Measurements from ENCODE around the gene LOXL3.

Gene LOXL3

GRCh38 chr2:74585406-74586185, 31.9 kb upstream of the LOXL3 start:
- no peaks in the 10 kb centered on the region for H3K36me3 ChIP-seq (ENCODE audit: control insufficient read depth, insufficient read depth, low read length)
- H3K27ac ChIP-seq: no peak overlapping the region
- no peak for TF ChIP-seq CTCF (IDR thresholded peaks at IDR 0.05)
- H3K9ac ChIP-seq: no peak overlapping the region
- H3K9me3 ChIP-seq (ENCODE audit: control insufficient read depth, low read length): no peaks in the 10 kb centered on the region
- H3K4me3 ChIP-seq (ENCODE audit: low read depth, low read length): no peak overlapping the region
- H3K4me1 ChIP-seq: no peaks in the 10 kb centered on the region
- no peak overlapping the region for H3K4me2 ChIP-seq (ENCODE audit: low read length)
- H3K27me3 ChIP-seq (ENCODE audit: control insufficient read depth, insufficient read depth, low read length): no peaks in the 10 kb centered on the region
- H2AFZ ChIP-seq: no peak overlapping the region
- H3K79me2 ChIP-seq: no peaks in the 10 kb centered on the region

- no peak overlapping the region for H3K9ac ChIP-seq
- no peak for TF ChIP-seq CTCF (IDR thresholded peaks at IDR 0.05)
Observed at GRCh38 chr2:74584088-74584645, 30.4 kb upstream of the LOXL3 start.

GRCh38 chr2:74583504-74583903, 29.8 kb upstream of the LOXL3 start:
- Histone ChIP-seq H3K9me3 (ENCODE audit: control insufficient read depth, low read length) (no peaks in the 10 kb centered on the region), H3K27ac (no peak overlapping the region)
- no peak for TF ChIP-seq CTCF (IDR thresholded peaks at IDR 0.05)

More at GRCh38 chr2:74584088-74584645, 30.4 kb upstream of the LOXL3 start:
- Histone ChIP-seq H3K4me2 (ENCODE audit: low read length) (no peak overlapping the region), H3K27me3 (ENCODE audit: control insufficient read depth, insufficient read depth, low read length) (no peaks in the 10 kb centered on the region), H3K36me3 (ENCODE audit: control insufficient read depth, insufficient read depth, low read length) (no peaks in the 10 kb centered on the region), H2AFZ (no peak overlapping the region), H3K79me2 (no peaks in the 10 kb centered on the region), H3K27ac (no peak overlapping the region), H3K9me3 (ENCODE audit: control insufficient read depth, low read length) (no peaks in the 10 kb centered on the region), H3K4me1 (no peaks in the 10 kb centered on the region), H3K4me3 (ENCODE audit: low read depth, low read length) (no peak overlapping the region)

GRCh38 chr2:74582184-74582583, 28.4 kb upstream of the LOXL3 start:
- Histone ChIP-seq H3K9me3 (ENCODE audit: control insufficient read depth, low read length) (no peaks in the 10 kb centered on the region), H3K9ac (no peak overlapping the region), H3K4me1 (no peaks in the 10 kb centered on the region), H3K27me3 (ENCODE audit: control insufficient read depth, insufficient read depth, low read length) (no peaks in the 10 kb centered on the region), H3K36me3 (ENCODE audit: control insufficient read depth, insufficient read depth, low read length) (no peaks in the 10 kb centered on the region), H3K27ac (no peak overlapping the region), H3K79me2 (no peaks in the 10 kb centered on the region), H3K4me3 (ENCODE audit: low read depth, low read length) (no peak overlapping the region), H3K4me2 (ENCODE audit: low read length) (no peak overlapping the region), H2AFZ (no peak overlapping the region)
- TF ChIP-seq CTCF (IDR thresholded peaks at IDR 0.05): no peak

More at GRCh38 chr2:74583504-74583903, 29.8 kb upstream of the LOXL3 start:
- Histone ChIP-seq H3K27me3 (ENCODE audit: control insufficient read depth, insufficient read depth, low read length) (no peaks in the 10 kb centered on the region), H3K36me3 (ENCODE audit: control insufficient read depth, insufficient read depth, low read length) (no peaks in the 10 kb centered on the region), H3K4me3 (ENCODE audit: low read depth, low read length) (no peak overlapping the region), H3K79me2 (no peaks in the 10 kb centered on the region), H3K4me2 (ENCODE audit: low read length) (no peak overlapping the region), H2AFZ (no peak overlapping the region), H3K4me1 (no peaks in the 10 kb centered on the region), H3K9ac (no peak overlapping the region)

Measured in parathyroid adenoma (tissue), 2 donors.